ENCODE measurements around the gene CRACR2B.

- TF ChIP-seq CTCF (IDR thresholded peaks at IDR 0.05; ENCODE audit: insufficient read depth, low read length) (no peak), POLR2AphosphoS5 (IDR thresholded peaks at IDR 0.05; ENCODE audit: low read depth) (no peak), SPI1 (IDR thresholded peaks at IDR 0.05; ENCODE audit: borderline replicate concordance, low read depth) (no peak)
- TF ChIP-seq, protein P1, sequence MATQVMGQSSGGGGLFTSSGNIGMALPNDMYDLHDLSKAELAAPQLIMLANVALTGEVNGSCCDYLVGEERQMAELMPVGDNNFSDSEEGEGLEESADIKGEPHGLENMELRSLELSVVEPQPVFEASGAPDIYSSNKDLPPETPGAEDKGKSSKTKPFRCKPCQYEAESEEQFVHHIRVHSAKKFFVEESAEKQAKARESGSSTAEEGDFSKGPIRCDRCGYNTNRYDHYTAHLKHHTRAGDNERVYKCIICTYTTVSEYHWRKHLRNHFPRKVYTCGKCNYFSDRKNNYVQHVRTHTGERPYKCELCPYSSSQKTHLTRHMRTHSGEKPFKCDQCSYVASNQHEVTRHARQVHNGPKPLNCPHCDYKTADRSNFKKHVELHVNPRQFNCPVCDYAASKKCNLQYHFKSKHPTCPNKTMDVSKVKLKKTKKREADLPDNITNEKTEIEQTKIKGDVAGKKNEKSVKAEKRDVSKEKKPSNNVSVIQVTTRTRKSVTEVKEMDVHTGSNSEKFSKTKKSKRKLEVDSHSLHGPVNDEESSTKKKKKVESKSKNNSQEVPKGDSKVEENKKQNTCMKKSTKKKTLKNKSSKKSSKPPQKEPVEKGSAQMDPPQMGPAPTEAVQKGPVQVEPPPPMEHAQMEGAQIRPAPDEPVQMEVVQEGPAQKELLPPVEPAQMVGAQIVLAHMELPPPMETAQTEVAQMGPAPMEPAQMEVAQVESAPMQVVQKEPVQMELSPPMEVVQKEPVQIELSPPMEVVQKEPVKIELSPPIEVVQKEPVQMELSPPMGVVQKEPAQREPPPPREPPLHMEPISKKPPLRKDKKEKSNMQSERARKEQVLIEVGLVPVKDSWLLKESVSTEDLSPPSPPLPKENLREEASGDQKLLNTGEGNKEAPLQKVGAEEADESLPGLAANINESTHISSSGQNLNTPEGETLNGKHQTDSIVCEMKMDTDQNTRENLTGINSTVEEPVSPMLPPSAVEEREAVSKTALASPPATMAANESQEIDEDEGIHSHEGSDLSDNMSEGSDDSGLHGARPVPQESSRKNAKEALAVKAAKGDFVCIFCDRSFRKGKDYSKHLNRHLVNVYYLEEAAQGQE (IDR thresholded peaks at IDR 0.05; ENCODE audit: insufficient replicate concordance, low read depth), result no peak
Measured at GRCh38 chr11:800473-800872, 27.2 kb upstream of the CRACR2B start.
